ENCODE results near the gene UGT3A1.

Gene UGT3A1

GRCh38 chr5:35924122-35924949 is 66.9 kb downstream of the UGT3A1 start:
- H3K4me3 ChIP-seq (ENCODE audit: low read length) = no peak overlapping the region
- no peak for DNase-seq (ENCODE audit: low read depth, low spot score)

- H3K4me3 ChIP-seq (ENCODE audit: low read length) = no peak overlapping the region
- no peak for DNase-seq (ENCODE audit: low read depth, low spot score)
Measured at GRCh38 chr5:35922468-35922867, 68.7 kb downstream of the UGT3A1 start.

- H3K4me3 ChIP-seq (ENCODE audit: low read length) = no peak overlapping the region
- no peak for DNase-seq (ENCODE audit: low read depth, low spot score)
Measured at GRCh38 chr5:35921930-35922329, 69.3 kb downstream of the UGT3A1 start.

GRCh38 chr5:35920890-35921289 is 70.3 kb downstream of the UGT3A1 start:
- no peak for DNase-seq (ENCODE audit: low read depth, low spot score)

GRCh38 chr5:35919191-35919590 is 72.0 kb downstream of the UGT3A1 start:
- H3K4me3 ChIP-seq (ENCODE audit: low read length) = no peak overlapping the region
- no peak for DNase-seq (ENCODE audit: low read depth, low spot score)

More at GRCh38 chr5:35920890-35921289, 70.3 kb downstream of the UGT3A1 start:
- no peak overlapping the region for H3K4me3 ChIP-seq (ENCODE audit: low read length)

GRCh38 chr5:35908814-35909213 is 82.4 kb downstream of the UGT3A1 start:
- DNase-seq (ENCODE audit: low read depth, low spot score) = peak; percentile 42
- no peak overlapping the region; the same call in 1 of the 2 replicates for H3K4me3 ChIP-seq (ENCODE audit: low read length)

GRCh38 chr5:35908228-35908627 is 83.0 kb downstream of the UGT3A1 start:
- peak; percentile 96 for DNase-seq (ENCODE audit: low read depth, low spot score)
- no peak overlapping the region; the same call in 1 of the 2 replicates for H3K4me3 ChIP-seq (ENCODE audit: low read length)

GRCh38 chr5:35904443-35905132 is 86.6 kb downstream of the UGT3A1 start:
- DNase-seq (ENCODE audit: low read depth, low spot score) = no peak
- H3K4me3 ChIP-seq (ENCODE audit: low read length) = no peak overlapping the region

GRCh38 chr5:35903631-35904203 is 87.5 kb downstream of the UGT3A1 start:
- no peak overlapping the region for H3K4me3 ChIP-seq (ENCODE audit: low read length)
- DNase-seq (ENCODE audit: low read depth, low spot score) = no peak

GRCh38 chr5:35902046-35902672 is 89.0 kb downstream of the UGT3A1 start:
- no peak overlapping the region for H3K4me3 ChIP-seq (ENCODE audit: low read length)
- peak; percentile 89 for DNase-seq (ENCODE audit: low read depth, low spot score)

Data from Jurkat, Clone E6-1 (cell line).